Natural killer cell treated with Interleukin-12 subunit alpha and Interleukin-12 subunit beta and Interleukin-15 and Interleukin-18, amount 100 ng/mL, for 72 hours (primary cell): ENCODE data around the gene AKAP14. TPM values are rescaled to one million over a fixed set of nuclear protein-coding genes. Genes with fewer than 3 reads are reported as not detected.

Experiments
- ATAC-seq, 2 donors: fragments of 150-1000 bp; cut with Tn5 transposase in 1 of 2; sonication (Bioruptor Pico), chemical (Tn5 transposase) in 1 of 2; 2 replicates each; pipeline ENCODE4 v1.10.0; 2021
- DNase-seq: peaks from one replicate; pipeline ENCODE4 v3.0.0; 2022; ENCODE audit warnings: low spot score
- H3K27ac Mint-ChIP-seq, 2 donors: 1 replicate in 1 of 2; 2 replicates in 1 of 2; pipeline ENCODE4 v1.8.0; 2022; ENCODE audit warnings: mixed read lengths in 2 of 2, mild to moderate bottlenecking in 1 of 2, moderate library complexity in 1 of 2
- H3K27me3 Mint-ChIP-seq, 2 donors: 1 replicate in 1 of 2; 2 replicates in 1 of 2; pipeline ENCODE4 v1.8.0; 2022; ENCODE audit warnings: mixed read lengths in 2 of 2
- H3K36me3 Mint-ChIP-seq: one replicate; pipeline ENCODE4 v1.8.0; 2022; ENCODE audit warnings: mixed read lengths
- H3K4me1 Mint-ChIP-seq, 2 donors: 1 replicate in 1 of 2; 2 replicates in 1 of 2; pipeline ENCODE4 v1.8.0; 2022; ENCODE audit warnings: low read depth in 2 of 2, mixed read lengths in 2 of 2, mild to moderate bottlenecking in 1 of 2
- H3K4me3 Mint-ChIP-seq: one replicate; pipeline ENCODE4 v1.8.0; 2022; ENCODE audit warnings: mixed read lengths
- H3K9me3 Mint-ChIP-seq: 2 replicates; pipeline ENCODE4 v1.8.0; 2022; ENCODE audit warnings: mixed read lengths
- total RNA-seq, 2 donors: library from RNA; stranded (reverse); gene quantifications; one replicate each; pipeline ENCODE4 v1.2.3, GENCODE V29; 2022

Gene AKAP14
- not detected for total RNA-seq

DNA sequence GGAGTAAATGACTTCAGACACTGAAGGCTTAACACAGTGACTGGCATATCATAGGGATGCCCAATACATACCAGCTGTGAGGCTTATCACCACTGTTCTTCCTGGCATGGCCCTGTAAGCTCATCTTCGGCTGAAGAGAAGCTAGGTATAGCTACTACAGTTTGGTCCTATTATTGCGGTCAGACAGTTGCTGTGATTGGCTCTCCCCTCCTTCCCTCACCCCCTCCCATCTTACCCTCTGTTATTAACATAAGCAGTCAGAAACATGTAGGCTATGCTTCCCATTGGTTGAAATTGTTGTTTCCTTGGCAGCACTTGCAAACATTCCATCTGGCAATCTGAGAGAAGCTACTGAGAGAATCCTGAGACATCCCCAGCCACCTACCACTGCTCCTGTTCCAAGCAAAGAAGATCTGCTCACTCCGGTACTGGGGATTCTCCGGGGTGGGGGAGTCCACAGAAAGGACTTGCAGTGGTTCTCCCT is at the start of gene AKAP14:
Gene AKAP14 (plus strand): TSS at position 51 of the 484 bp plus-strand sequence. CDS start 7,331 bp downstream, outside the sequence.
- no peak within 1 kb of the TSS for H3K27ac Mint-ChIP-seq
- H3K9me3 Mint-ChIP-seq, result no peaks in the 10 kb centered on the region
- no peak for ATAC-seq

DNA sequence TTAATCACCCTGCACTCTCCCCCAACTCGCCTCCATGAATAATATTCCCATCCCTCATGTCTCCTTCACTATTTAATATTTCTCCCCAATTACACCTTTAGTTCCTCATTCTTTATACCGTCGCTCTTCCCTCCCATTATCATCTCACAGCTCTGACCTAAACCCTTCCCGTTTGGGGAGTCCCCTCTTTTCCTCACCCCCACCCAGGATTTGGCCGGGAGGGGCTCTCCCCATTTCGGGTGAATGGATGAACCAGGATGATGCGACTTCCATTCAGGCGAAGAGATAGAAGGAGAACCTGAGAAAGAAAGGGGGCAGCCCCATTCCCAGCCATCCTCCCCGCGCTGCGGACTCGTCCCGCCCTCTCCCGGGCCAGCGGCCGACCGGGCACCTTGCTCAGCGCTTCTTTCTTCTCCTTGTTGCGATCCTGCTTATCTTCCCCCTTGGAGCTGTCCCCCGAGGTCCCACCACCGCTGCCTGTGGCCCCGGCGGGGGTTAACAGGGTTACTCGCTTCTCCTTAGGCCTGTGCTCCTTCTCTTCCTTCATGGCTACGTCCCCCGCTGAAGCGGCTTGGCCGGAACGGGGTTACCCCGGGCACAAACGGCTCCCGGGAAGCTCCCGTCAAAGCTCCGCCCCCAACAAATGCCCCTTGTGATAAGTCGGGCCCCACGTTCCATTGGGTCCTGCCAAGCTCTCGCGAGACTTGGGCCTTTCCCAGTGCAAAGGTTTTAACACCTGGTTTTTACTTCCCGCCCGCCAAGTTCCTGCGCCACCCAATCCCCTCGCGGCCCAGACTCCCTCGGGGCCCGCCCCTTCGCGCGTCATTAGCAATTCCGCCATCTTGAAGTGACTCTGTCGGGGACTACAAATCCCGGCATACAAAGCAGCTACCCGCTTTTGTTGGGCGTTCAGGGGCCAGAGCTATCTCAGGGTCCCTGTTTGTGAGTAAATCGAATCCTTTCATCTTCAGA is 43.0 kb upstream of the AKAP14 start, which contains the start of gene UPF3B:
Gene UPF3B (minus strand): TSS at position 582 of the 972 bp plus-strand sequence. CDS start 35 bp downstream, at position 547.
- H3K4me3 Mint-ChIP-seq, result peak within 1 kb of the TSS; percentile 97
- peaks cover 10 to 14% of the 10 kb centered on the region in 2 donors for H3K4me1 Mint-ChIP-seq
- H3K27ac Mint-ChIP-seq, result peak within 1 kb of the TSS; percentile 87 to 98
- ATAC-seq, result peak; percentile 97 to 98
- no peaks in the 10 kb centered on the region for H3K36me3 Mint-ChIP-seq
- no peaks in the 10 kb centered on the region for H3K9me3 Mint-ChIP-seq
- H3K27me3 Mint-ChIP-seq, result peaks cover 0 to 12% of the 10 kb centered on the region in 2 donors
- DNase-seq, result peak; percentile 96

More for the DNA sequence above, at the start of gene AKAP14:
- no peaks in the 10 kb centered on the region for H3K4me1 Mint-ChIP-seq
- peaks cover 0 to 2% of the 10 kb centered on the region in 2 donors for H3K27me3 Mint-ChIP-seq
- H3K36me3 Mint-ChIP-seq, result no peaks in the 10 kb centered on the region
- no peak within 1 kb of the TSS for H3K4me3 Mint-ChIP-seq
- DNase-seq, result no peak

DNA sequence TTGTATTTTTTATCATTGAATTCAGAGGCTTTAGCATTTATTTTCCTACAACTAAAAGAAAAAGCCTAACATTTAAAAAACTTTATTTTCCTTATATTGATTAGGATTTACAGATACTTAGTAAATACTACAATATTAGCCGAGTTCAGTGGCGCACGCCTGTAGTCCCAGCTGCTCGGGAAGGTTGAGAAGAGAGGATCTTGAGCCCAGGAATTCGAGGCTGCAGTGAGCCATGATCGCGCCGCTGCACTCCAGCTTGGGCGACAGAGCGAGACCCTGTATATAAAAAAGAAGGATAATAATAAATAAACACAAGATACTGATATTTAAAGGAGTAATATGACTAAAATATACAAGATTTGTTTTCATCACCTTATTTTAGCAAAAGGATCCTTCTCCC is 42.2 kb upstream of the AKAP14 start:
- Mint-ChIP-seq H3K9me3 (no peaks in the 10 kb centered on the region), H3K4me1 (peaks cover 10 to 14% of the 10 kb centered on the region in 2 donors)
- ATAC-seq, result no peak

DNA sequence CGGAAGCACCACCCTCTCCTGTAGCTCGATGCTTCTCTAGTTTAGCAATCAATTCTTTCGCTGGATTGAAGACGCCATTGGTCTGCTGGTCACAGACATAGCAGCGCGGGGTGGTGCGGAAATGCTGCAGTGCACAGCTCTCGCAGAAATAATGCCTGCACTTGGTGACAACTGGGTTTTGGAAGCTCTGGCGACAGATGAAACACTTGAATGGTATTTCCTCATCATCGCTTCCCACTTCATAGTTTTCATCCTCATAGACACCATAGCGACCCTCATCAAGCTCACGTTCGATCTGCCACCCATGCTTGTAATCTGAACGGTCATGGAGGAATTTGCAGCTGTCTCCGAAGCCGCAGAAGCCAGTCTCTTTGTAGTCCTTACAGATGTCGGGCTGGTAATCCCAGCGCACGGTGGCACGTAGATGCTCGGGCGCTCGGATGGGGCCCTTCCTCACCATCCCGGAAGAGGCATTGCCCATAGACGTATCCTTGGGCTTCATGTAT is 25.0 kb upstream of the AKAP14 start:
- peaks cover 9% of the 10 kb centered on the region for H3K36me3 Mint-ChIP-seq
- peak in 1 of 2 donors; percentile 45 for ATAC-seq
- H3K4me1 Mint-ChIP-seq, result peaks cover 5 to 13% of the 10 kb centered on the region in 2 donors
- H3K9me3 Mint-ChIP-seq, result no peaks in the 10 kb centered on the region
- H3K27ac Mint-ChIP-seq, result peak overlapping the region; percentile 97 to 100
- H3K4me3 Mint-ChIP-seq, result peak overlapping the region; percentile 94
- peaks cover 0 to 5% of the 10 kb centered on the region in 2 donors for H3K27me3 Mint-ChIP-seq
- no peak for DNase-seq

More for the DNA sequence above, 42.2 kb upstream of the AKAP14 start:
- Mint-ChIP-seq H3K27me3 (peaks cover 0 to 12% of the 10 kb centered on the region in 2 donors), H3K4me3 (peak overlapping the region; percentile 97), H3K27ac (peak overlapping the region; percentile 87 to 98), H3K36me3 (no peaks in the 10 kb centered on the region)
- DNase-seq, result no peak

DNA sequence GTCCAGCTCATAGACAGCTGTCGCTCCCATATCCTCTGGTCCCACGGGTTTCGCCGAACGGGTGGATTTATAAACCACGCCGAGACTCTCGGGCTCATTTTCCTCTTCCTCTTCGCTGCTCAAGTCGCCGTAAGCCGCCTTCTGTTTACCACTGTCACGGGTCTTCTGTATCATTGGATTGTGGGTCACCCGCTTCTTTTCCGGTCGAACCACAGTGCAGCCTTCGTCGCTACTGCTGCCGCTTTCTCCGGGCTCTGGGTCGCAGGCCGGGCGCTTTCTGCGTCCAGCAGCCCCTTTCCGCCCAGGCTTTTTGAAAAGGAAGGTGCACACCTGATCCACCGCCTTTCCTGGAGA is 24.5 kb upstream of the AKAP14 start:
- H3K27me3 Mint-ChIP-seq, result peaks cover 0 to 5% of the 10 kb centered on the region in 2 donors

DNA sequence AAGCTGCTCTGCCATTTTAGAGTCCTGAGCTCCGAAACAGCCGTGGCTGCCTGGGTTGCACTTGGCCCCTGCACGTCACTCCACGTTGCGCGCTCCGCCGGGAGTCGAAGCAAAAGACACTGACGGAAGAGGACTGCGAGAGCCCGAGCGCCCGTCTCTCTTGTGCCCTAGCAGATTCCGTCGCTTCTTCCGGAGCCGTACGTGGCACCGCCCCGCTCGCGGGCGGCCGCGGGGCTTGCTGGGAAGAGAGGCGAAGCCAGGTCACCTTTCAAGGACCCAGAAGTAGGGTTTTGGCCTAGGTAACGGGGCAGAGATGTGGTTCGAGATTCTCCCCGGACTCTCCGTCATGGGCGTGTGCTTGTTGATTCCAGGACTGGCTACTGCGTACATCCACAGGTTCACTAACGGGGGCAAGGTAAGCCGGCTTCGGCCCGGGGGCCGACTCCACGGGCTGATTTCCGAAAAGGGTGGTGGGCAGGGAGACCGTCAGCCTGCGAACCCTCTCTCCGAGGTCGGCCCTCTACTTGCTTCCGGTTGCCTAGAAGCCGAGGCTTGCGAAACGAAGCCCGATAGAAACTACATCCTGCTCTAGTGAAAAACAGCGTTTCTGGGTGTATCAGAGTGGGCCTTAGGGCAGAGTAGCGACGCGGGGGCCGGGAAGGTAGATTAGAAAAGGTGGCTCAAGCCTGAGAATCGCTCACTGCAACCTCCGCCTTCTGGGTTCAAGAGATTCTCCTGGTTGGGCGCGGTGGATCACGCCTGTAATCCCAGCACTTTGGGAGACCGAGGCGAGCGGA is 23.9 kb upstream of the AKAP14 start, which contains the start of the genes NDUFA1 and RNF113A:
Gene NDUFA1 (plus strand): TSS at position 234 of the 797 bp plus-strand sequence. CDS start 80 bp downstream, at position 314.
Gene RNF113A (minus strand): TSS at position 135 of the 797 bp plus-strand sequence. CDS start 120 bp downstream, at position 15.
- DNase-seq (peak; percentile 88), ATAC-seq (peak; percentile 97 to 98)
- Mint-ChIP-seq H3K27ac (peak within 1 kb of the TSS; percentile 97 to 100), H3K27me3 (peaks cover 0 to 3% of the 10 kb centered on the region in 2 donors), H3K9me3 (no peaks in the 10 kb centered on the region), H3K4me1 (peaks cover 5 to 13% of the 10 kb centered on the region in 2 donors), H3K36me3 (peaks cover 9% of the 10 kb centered on the region), H3K4me3 (peak within 1 kb of the TSS; percentile 94)

More for the DNA sequence above, 24.5 kb upstream of the AKAP14 start:
- Mint-ChIP-seq H3K4me3 (peak overlapping the region; percentile 94), H3K27ac (peak overlapping the region; percentile 97 to 100), H3K36me3 (peaks cover 9% of the 10 kb centered on the region), H3K4me1 (peaks cover 5 to 13% of the 10 kb centered on the region in 2 donors), H3K9me3 (no peaks in the 10 kb centered on the region)
- DNase-seq (no peak), ATAC-seq (peak; percentile 66 to 68)

DNA sequence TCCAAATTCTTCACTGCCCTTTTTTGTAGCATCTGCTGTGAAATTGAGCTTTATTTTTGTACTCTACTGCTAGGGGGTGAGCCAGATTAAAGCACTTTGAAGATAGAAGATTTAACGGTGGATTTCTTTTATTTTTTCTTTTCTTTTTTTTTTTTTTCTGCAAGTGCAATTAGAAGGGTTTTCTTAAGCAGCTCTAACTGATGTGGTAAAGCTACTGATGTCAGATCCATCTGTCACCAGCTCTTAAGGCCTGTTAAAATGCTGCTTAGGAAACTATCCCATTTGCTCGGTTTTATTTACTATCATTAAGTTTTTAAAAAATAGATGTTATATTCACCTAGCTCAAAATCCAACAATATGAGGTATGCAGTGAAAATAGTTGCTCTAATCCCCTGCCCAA is 17.0 kb upstream of the AKAP14 start:
- DNase-seq, result no peak
- H3K4me3 Mint-ChIP-seq, result no peak overlapping the region
- no peaks in the 10 kb centered on the region for H3K9me3 Mint-ChIP-seq
- no peak overlapping the region for H3K27ac Mint-ChIP-seq
- no peaks in the 10 kb centered on the region for H3K27me3 Mint-ChIP-seq
- ATAC-seq, result no peak
- no peaks in the 10 kb centered on the region for H3K36me3 Mint-ChIP-seq
- H3K4me1 Mint-ChIP-seq, result peaks cover 7 to 8% of the 10 kb centered on the region in 2 donors

DNA sequence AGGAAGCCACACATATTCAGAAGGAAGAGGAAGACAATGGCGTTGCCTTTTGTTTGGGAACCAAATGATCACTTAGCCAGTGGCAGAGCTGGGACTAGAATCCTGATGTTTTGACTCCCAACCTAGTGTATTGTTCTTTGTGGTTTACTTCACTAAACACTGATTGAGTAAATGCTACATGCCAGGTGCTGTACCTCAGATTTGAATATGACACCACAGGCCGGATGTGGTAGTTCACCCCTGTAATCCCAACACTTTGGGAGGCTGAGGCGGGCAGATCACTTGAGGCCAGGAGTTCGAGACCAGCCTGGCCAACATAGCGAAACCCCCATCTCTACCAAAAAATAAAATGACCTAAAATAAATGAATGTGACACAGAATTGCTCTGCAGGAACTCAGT is 15.6 kb upstream of the AKAP14 start:
- Mint-ChIP-seq H3K27ac (peak overlapping the region in 1 of 2 donors; percentile 31), H3K36me3 (no peaks in the 10 kb centered on the region), H3K27me3 (no peaks in the 10 kb centered on the region), H3K4me1 (peaks cover 7 to 8% of the 10 kb centered on the region in 2 donors), H3K9me3 (no peaks in the 10 kb centered on the region), H3K4me3 (no peak overlapping the region)
- DNase-seq, result no peak
- ATAC-seq, result no peak

DNA sequence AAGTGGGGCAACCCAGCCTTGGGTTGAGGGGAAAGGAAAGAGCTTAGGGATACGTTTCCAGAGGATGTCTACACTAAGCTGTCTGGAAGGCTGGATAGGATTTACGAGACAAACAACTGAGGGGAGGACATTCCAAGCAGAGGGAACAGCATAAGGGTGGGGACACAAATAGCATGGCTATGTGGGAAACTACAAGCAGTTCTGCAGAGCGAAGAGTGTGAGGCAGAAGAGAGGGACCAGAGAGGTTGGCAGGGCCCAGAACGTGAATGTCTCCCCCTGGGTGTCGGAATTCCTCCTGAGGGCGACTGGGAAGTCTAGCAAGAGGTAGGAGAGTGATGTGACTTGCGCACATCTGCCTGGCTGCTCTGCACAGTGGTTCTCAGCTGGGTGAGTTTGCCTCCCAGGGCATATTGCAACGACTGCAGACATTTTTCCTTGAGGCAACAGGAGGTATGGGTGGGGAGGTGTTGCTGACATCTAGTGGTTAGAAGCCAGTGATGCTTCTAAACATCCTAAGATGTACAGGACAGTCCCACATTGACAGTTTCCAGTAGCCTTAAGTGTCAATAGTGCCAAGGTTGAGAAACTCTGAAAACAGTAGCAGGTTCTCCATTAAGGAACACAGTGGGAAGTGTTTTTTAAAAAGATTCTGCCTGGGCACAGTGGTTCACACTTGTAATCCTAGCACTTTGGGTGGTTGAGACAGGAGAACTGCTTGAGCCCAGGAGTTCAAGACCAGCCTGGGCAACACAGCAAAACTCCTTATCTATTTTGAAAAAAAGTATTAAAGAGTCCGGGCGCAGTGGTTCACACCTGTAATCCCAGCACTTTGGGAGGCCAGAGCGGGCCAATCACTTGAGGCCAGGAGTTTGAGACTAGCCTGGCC is 14.9 kb upstream of the AKAP14 start:
- no peak for DNase-seq
- Mint-ChIP-seq H3K27me3 (no peaks in the 10 kb centered on the region), H3K4me1 (peaks cover 7 to 8% of the 10 kb centered on the region in 2 donors), H3K36me3 (no peaks in the 10 kb centered on the region), H3K9me3 (no peaks in the 10 kb centered on the region), H3K27ac (peak overlapping the region in 1 of 2 donors; percentile 31), H3K4me3 (no peak overlapping the region)
- ATAC-seq, result peak; percentile 61 to 77

DNA sequence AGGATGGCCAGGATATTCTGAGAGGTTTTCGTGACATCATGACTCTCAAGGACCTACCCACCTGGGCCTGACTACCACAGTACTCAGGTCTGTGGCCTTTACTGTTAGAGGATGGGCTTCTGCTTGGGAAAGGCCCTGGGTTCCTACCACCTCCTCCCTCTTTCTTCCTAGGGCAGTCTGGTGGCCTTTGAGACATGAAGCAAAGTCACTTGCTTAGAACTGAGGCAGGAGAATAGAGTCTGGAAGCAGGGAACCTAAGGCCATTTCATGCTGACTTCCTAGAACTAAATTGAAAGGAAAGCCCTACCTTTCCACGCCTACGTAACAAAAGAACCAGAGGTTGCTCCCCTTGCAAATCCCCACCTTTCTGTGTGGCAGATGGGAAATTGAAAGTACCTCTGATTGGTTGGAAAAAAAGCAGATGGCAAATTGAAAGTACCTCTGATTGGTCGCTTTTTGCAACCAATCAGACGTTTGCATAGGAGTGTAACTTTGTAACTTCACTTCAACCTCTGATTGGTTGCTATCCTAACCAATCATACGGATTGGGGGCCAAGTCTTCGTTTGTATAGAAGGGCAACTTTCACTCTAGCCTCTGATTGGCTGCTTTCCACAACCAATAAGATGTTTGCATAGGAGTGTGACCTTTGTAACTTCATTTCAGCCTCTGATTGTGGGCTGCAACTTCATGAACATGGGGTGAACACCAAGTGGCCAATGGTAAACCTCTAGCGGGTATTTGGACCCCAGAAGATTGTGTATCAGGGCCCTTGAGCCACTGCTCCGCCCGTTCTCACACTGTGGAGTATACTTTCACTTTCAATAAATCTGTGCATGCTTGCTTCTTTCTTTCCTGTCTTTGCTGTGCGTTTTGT is 9.9 kb upstream of the AKAP14 start:
- H3K27me3 Mint-ChIP-seq, result peaks cover 0 to 4% of the 10 kb centered on the region in 2 donors
- H3K4me1 Mint-ChIP-seq, result peaks cover 5 to 6% of the 10 kb centered on the region in 2 donors
- H3K36me3 Mint-ChIP-seq, result no peaks in the 10 kb centered on the region
- no peak overlapping the region for H3K27ac Mint-ChIP-seq
- DNase-seq, result no peak
- H3K9me3 Mint-ChIP-seq, result no peaks in the 10 kb centered on the region
- peak overlapping the region; percentile 27 for H3K4me3 Mint-ChIP-seq
- peak in 1 of 2 donors; percentile 11 for ATAC-seq

DNA sequence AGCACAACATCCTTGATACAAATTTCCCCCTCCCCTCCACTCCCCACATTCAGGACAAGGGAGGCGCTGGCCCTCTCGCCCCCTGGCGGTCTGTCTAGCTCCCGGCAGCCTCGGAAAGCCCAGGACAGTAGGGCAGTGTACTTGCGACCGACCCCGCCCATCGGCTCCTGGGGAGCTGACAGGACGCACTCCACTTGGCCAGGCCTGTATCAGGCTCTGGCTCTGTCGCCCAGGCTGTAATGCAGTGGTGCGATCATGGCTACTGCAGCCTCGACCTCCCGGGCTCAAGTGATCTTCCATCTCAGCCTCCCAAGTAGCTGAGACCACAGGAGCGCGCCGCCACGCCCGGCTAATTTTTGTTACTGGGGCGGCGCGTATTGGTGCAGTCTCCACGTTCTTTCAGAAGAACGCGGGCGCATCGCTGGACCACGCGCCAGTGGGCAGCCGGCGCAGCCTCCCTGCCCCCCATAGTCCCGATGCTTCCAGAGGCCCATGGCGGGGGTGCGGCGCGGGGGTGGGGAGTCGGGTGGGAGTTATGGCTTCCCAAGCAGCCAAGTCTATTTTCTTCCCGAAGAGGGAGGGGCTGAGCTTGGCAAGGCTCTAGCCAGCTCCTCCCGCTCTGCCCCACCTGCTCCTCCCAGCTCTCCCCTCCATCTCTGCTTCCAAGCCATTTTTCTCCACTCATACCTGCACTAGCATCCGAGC is 7.8 kb upstream of the AKAP14 start:
- peak; percentile 68 for DNase-seq
- no peaks in the 10 kb centered on the region for H3K9me3 Mint-ChIP-seq
- H3K27ac Mint-ChIP-seq, result no peak overlapping the region
- no peak overlapping the region for H3K4me3 Mint-ChIP-seq
- H3K36me3 Mint-ChIP-seq, result no peaks in the 10 kb centered on the region
- peaks cover 0 to 4% of the 10 kb centered on the region in 2 donors for H3K27me3 Mint-ChIP-seq
- peak; percentile 85 to 86 for ATAC-seq
- peaks cover 5 to 6% of the 10 kb centered on the region in 2 donors for H3K4me1 Mint-ChIP-seq
